ENCODE measurements around the gene MAML3. TPM values are rescaled to one million over a fixed set of nuclear protein-coding genes. Genes with fewer than 3 reads are reported as not detected.

Gene MAML3
- total RNA-seq, 4 donors from 2014 or later = 21.2 to 28.4 (median 22.1) TPM

GRCh38 chr4:139676365-139676764 is 477.6 kb downstream of the MAML3 start:
- DNase-seq (ENCODE audit: low spot score in 2 of 2) = peak in 1 of 2 donors; percentile 21
- 85 to 88% methylated on average over 2 of the region's 2 CpGs for WGBS, 2 donors
- TF ChIP-seq POLR2A (IDR thresholded peaks at IDR 0.05) = no peak
- no peak for TF ChIP-seq CTCF (IDR thresholded peaks at IDR 0.05)
- no peak overlapping the region for H3K4me3 ChIP-seq (ENCODE audit: low read depth, poor library complexity, severe bottlenecking)
- intact Hi-C loops (cut with DNase I; ENCODE audit: low total_unique reads) = no loop called here

GRCh38 chr4:139675651-139676050 is 478.3 kb downstream of the MAML3 start:
- intact Hi-C loops (cut with DNase I; ENCODE audit: low total_unique reads) = no loop called here
- TF ChIP-seq POLR2A (IDR thresholded peaks at IDR 0.05) (no peak), CTCF (IDR thresholded peaks at IDR 0.05) (no peak)
- DNase-seq (ENCODE audit: low spot score in 2 of 2) = peak in 1 of 2 donors; percentile 32
- no peak overlapping the region for H3K4me3 ChIP-seq (ENCODE audit: low read depth, poor library complexity, severe bottlenecking)
- 88 to 92% methylated on average over 9 of the region's 9 CpGs for WGBS, 2 donors

GRCh38 chr4:139674875-139675550 is 479.0 kb downstream of the MAML3 start:
- 84 to 93% methylated on average over 10 of the region's 10 CpGs for WGBS, 2 donors
- no peak overlapping the region for H3K4me3 ChIP-seq (ENCODE audit: low read depth, poor library complexity, severe bottlenecking)
- intact Hi-C loops (cut with DNase I; ENCODE audit: low total_unique reads) = no loop called here
- DNase-seq (ENCODE audit: low spot score in 2 of 2) = peak in 1 of 2 donors; percentile 8
- TF ChIP-seq CTCF (IDR thresholded peaks at IDR 0.05) = no peak
- no peak for TF ChIP-seq POLR2A (IDR thresholded peaks at IDR 0.05)

GRCh38 chr4:139672732-139673131 is 481.3 kb downstream of the MAML3 start:
- no peak for DNase-seq (ENCODE audit: low spot score in 2 of 2)
- intact Hi-C loops (cut with DNase I; ENCODE audit: low total_unique reads) = no loop called here
- TF ChIP-seq POLR2A (IDR thresholded peaks at IDR 0.05) (no peak), CTCF (IDR thresholded peaks at IDR 0.05) (no peak)
- WGBS, 2 donors = 94 to 96% methylated on average over 4 of the region's 4 CpGs
- no peak overlapping the region for H3K4me3 ChIP-seq (ENCODE audit: low read depth, poor library complexity, severe bottlenecking)

GRCh38 chr4:139672215-139672614 is 481.8 kb downstream of the MAML3 start:
- intact Hi-C loops (cut with DNase I; ENCODE audit: low total_unique reads) = no loop called here
- peak in 1 of 2 donors; percentile 3 for DNase-seq (ENCODE audit: low spot score in 2 of 2)
- 100% methylated on average over 2 of the region's 2 CpGs for WGBS, 2 donors
- no peak overlapping the region for H3K4me3 ChIP-seq (ENCODE audit: low read depth, poor library complexity, severe bottlenecking)
- TF ChIP-seq POLR2A (IDR thresholded peaks at IDR 0.05) = no peak
- no peak for TF ChIP-seq CTCF (IDR thresholded peaks at IDR 0.05)

- peak in 1 of 2 donors; percentile 32 for DNase-seq (ENCODE audit: low spot score in 2 of 2)
- H3K4me3 ChIP-seq (ENCODE audit: low read depth, poor library complexity, severe bottlenecking) = no peak overlapping the region
- intact Hi-C loops (cut with DNase I; ENCODE audit: low total_unique reads) = no loop called here
- 86 to 94% methylated on average over 3 of the region's 3 CpGs for WGBS, 2 donors
- no peak for TF ChIP-seq CTCF (IDR thresholded peaks at IDR 0.05)
- TF ChIP-seq POLR2A (IDR thresholded peaks at IDR 0.05) = no peak
These were observed 483.2 kb downstream of the MAML3 start for GRCh38 chr4:139670775-139671174.

All from lower leg skin (tissue), 4 donors.